Keratinocyte (primary cell): ENCODE results near the gene UPK3A.

ENCODE experiments used
- CTCF ChIP-seq, 3 experiments: IDR thresholded peaks in 1 of 3; conservative IDR thresholded peaks in 1 of 3; optimal IDR thresholded peaks in 1 of 3; 2 replicates in 2 of 3; 3 replicates in 1 of 3; pipeline versions ENCODE3 to v1.5.1; 2011; ENCODE audit warnings: low read length in 3 of 3, mild to moderate bottlenecking in 3 of 3, moderate library complexity in 2 of 3, control low read depth in 1 of 3, inconsistent platforms in 1 of 3; ENCODE audit not compliant: insufficient read depth in 2 of 3; ENCODE audit errors: extremely low read depth in 1 of 3
- EZH2 ChIP-seq: IDR thresholded peaks from one replicate; pipeline ENCODE4 v1.6.1; 2012; ENCODE audit warnings: inconsistent platforms, mild to moderate bottlenecking, low read length, moderate library complexity

- no peak for TF ChIP-seq CTCF (optimal IDR thresholded peaks at IDR 0.05 in 1 of 3, IDR thresholded peaks at IDR 0.05 in 1 of 3, conservative IDR thresholded peaks at IDR 0.05 in 1 of 3; ENCODE audit: extremely low read depth in 1 of 3, insufficient read depth in 2 of 3, low read length in 3 of 3)
- no peak for TF ChIP-seq EZH2
Observed at GRCh38 chr22:45302751-45303150, 18.0 kb downstream of the UPK3A start.
